NCI-H446 treated with DMSO at 0.1 percent for 48 hours (cell line): ENCODE results near the gene FAM78A.

ENCODE experiments used
- DNase-seq: peaks from one replicate; lab custom pipeline; 2025; lab: John Stamatoyannopoulos, UW

Gene FAM78A, protein sequence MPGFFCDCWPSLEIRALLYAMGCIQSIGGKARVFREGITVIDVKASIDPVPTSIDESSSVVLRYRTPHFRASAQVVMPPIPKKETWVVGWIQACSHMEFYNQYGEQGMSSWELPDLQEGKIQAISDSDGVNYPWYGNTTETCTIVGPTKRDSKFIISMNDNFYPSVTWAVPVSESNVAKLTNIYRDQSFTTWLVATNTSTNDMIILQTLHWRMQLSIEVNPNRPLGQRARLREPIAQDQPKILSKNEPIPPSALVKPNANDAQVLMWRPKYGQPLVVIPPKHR

DNA sequence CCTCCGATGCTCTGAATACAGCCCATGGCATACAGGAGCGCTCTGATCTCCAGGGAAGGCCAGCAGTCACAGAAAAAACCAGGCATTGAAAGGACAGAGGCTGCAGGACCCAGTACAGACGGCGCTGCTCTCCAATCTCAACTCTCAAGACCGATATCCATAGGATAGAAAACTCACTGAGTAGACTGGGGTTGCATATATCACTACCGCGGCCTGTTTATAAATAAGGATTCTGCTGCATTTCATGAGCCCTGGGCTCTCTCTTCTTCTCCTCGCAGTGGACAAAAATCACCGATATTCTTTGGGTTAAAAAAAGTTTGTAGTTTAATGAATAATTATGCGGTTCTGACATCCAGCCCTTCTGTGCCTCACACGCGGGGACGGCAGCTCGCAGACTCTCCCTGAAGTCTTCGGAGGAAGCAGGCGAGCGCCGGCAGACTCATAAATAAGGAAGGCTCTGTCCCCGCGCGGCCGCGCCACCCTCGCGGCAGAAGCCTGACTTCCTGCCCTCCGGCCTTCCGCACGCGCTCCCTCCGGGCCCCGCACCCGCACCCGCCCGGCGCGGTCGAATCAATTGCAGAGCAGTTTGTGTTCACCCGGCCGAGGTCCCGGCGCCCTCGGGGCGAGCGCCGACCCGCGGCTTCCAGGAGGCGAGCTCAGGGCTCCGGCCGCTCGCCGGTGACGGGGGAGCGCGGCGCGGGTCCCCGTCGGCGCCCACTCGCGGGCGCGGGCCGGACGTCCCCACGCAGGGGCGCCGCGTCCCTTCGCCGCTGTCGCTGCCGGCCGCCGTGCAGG lies at the start of gene FAM78A:
TSS of gene FAM78A (minus strand) at position 417 of the 795 bp plus-strand sequence. CDS start at position 86, 331 bp downstream.
- DNase-seq: no peak

DNA sequence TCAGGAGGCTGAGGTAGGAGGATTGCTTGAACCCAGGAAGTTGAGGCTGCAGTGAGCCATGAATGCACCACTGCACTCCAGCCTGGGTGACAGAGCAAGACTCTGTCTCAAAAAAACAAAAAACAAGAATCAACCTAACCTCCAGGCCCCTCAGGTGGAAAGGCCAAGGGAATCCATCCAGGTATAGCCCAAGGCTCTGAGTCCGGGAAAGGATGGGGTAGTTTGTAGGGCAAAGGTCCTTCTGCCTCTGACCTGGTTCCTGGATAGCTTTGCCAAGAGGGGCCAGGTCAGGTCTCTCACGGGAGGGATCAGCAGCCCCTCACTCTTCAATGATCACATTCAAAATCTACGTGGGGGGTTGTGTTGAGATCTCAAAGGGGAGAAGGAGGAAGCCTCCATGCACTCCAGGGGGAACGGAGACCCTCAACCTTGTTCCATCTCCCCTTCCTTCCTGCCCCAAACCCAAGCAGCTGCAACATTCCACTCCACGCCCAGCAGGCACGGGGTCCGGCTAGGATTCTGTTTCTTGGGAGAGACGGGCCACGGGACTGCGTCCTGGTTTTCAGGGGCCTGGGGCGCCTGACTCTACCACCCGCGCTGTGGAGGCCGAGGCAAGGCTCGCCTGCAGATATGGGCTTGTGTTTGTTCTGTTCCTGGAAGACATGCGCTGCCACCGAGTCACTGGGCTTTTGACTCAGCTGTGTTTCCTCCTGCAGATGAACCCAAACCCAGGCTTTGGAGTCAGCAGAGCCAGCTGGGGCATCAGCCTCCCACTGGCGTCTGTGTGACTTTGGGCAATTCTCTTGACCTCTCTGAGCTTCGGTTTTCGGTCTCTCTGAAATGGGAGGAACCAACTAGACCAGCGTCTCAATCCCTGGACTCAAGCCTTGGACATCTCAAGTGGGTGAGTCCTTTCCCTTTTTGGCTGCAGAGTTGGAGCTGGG lies 48.7 kb upstream of the FAM78A start:
- no peak for DNase-seq

DNA sequence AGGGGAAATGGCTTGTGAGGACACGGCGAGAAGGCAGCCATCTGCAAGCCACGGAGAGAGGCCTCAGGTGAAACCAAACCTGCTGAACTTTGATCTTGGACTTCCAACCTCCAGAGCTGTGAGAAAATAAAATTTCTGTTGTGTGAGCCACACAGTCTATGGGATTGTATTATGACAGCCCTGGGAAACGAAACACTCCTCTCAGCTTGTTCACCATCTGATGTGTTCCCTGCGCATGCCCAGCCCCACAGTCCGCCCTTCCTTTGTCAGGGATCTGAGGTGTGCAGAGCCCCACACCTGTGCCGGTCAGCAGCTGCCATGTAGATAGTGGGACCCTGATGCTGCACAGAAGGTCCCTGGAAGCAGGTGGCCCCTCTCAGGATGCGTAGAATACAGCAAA lies 47.3 kb upstream of the FAM78A start:
- no peak for DNase-seq

DNA sequence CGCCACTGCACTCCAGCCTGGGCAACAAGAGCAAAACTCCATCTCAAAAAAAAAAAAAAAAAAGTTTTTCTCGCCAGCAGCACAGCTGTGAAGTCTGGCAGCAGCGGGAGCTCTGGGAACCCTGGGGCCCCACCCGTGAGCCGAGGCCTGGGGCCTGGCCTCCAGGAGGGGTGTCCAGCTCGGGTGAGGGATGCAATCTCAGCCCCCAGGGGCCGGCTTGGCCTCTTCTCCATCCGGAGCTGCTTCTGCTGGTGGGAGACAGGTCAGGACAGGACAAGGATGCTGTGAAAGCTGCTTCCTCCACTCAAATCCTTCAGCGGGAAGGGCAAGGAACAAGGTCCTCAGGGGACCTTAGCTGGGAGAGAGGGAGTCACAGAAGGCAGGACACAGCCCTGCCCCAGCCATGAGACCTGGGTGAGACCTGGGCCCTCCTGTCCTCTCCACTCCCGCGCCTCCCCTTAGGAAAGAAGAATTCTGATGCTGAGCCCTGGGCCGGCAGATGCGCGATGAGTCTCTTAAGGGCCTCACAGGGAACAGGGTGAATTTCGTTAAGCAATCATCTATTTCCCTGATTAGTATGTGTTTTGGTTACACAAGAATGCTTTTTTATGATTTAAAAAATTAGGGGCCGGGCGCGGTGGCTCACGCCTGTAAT lies 43.8 kb upstream of the FAM78A start:
- DNase-seq: no peak

DNA sequence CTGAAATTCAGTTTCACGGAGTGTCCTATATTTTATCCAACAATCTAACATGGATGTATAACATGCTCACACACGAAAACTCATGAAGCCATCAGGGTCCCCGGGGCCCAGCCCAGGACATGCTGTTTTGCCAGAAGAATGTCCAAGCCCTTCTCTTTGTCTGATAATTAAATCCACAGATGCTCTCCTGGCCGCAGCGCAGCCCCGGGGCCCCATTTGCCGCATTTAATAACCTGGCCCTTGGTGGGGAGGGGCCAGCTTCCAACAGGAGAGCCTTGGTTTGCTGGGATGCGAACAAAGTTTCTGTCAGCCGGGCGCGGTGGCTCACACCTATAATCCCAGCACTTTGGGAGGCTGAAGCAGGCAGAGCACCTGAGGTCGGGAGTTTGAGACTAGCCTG lies 43.2 kb upstream of the FAM78A start:
- no peak for DNase-seq

DNA sequence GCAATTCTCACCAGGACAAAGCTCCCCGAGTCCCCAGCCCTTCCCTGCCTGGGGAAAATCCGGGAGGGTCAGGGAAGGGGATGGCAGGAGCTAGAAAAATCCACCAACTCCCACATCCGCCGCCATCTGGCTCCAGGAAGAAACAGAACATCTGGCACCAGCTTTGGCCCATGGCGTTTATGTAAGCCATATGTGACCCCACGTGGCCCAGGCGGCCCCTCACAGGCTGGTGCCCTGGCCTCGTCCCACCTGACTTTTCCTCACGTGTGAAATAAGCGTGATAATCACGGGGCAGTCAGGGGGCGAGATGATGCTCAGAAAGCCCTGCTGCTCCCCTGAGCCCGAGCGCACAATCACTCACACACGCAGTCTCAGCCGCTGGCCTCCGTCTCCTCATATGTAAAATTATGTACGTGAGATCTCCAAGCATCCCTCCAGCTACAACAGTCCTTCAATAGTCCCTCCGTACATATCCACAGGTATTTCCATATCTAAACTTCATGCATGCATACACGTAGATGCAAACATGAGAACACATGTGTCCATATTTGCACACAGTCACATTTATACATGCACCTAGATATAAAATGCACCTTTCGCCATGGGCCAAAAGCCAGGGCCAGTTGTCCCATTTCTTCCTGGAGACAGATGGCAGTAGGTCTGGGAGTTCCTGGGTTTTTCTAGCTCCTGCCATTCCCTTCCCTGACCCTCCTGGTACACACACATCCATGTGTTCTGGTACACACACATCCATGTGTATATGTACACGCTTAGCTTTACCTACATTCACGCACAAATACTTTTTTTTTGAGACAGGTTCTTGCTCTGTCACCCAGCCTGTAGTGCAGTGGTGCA lies 42.1 kb upstream of the FAM78A start:
- no peak for DNase-seq

DNA sequence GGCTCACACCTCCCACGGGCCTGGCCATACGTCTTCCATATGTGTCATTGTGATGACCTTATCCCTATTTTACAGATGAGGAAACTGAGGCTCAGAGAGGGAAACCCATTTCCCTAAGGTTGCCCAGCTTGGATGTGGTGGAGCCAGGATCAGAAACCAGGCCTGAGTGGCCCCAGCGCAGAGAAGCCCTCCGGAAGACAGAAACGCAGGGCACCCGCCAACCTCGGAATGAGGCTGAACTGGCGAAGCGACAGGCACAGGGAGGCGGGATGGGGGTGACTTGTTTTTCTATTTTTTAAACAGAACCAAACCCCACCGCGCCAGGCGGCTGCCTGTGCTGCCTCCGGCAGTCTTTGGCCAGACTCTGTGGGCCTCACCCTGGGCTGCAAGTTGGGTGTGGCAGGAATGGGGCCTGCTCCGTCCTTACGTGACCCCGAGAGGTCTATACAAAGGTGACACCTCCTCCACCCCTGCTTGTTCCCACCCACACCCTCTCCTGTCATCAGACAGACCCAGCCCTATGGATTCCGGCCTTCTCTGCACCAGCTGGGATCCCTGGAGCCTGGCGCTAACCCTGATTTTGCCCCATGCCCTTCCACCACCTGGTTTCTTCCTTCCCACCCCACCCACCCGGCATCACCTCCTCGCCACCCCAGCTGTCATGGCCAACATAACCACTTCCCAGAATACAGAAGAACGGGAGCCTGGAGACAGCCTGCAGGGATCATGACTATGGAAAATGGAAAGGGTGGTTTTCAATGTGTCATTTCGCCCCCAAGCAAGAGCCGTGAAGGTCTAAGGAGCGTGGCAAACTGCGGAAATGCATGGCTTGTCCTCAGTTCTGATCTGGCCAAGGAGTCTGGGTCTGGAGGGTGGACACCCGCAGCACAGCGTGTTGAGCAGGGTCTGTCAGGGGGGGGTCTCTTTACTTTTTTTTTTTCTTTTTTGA lies 36.8 kb upstream of the FAM78A start:
- no peak for DNase-seq

DNA sequence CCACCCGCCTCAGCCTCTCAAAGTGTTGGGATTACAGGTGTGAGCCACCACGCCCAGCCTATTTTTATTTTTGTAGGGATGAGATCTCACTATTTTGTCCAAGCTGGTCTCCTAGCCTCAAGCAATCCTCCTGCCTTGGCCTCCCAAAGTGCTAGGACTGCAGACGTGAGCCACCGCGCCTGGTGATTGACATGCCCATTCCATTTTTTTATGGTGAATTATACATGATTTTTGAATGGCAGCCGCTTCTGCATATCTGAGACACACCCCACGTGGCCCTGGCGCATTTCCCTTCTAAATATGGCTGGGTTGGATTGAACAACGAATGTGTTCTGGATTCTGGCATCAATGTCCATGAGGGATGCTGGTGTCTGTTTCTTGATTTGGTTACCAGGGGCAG lies 35.9 kb upstream of the FAM78A start:
- no peak for DNase-seq

DNA sequence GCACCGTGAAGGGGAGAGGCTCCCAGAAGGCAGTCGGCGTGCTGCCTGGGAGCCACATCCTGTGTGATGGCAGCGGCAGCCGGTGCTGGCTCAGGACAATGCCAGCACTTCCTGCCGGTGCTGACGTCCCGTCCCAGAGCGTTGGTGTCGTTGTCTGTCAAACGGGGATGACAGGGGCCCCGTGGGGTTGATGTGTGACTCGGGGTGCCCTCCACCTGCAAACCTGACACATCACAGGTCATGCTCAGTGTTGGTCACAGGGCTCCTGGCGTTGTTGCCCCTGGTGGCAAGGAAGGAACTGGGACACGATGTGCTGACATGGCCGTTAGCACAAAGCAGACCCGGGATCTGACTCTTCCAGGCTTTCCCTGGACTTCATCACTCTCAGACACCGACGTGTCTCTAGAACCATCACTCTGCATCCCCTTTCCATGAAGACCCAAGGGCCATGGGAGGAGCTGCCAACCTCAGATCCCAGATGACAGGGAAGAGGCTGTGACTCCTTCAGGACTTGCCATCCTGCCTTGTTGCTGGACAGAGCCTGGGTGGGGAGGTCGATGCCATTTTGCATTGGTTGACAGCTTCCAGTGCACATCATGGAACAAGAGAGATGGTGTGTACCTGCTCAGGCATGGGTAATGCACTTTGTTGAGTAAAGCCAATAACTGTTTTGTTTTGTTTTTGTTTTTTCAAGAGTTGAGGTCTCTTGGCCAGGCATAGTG lies 34.7 kb upstream of the FAM78A start:
- no peak for DNase-seq

DNA sequence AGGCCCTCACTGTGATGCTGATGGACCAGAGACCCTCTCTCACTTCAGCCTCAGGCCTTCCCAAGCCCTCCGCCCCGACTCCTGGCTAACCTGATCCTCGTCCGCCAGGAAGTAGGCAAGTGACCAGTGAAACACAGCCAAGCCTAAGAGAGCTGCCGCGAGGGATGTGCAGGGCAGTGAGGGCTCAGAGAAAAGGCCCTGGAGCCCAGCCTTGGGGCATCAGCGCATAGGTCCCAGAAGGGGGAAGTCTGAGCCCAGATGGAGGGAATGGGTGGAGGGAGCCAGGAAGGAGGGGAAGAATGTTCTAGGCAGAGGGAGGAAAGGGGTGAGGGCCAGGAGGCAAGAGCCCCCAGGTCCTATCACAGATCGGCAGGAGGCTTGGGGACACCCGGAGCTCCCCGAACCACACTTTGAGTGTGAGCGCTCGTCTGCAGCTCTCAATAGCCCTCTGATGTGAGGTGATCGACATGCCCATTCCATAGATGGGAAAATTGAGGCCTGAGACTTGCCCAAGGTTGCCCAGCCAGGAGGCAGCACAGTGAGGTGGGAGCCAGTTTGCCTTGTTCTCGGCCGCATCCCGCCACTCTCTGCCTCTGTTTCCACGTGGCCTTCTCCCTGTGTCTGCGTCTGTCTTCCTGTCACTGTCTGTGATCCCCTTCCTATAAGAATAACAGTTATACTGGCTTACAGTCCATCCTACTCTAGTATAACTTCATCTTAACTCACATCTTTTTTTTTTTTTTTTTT lies 33.4 kb upstream of the FAM78A start:
- no peak for DNase-seq

DNA sequence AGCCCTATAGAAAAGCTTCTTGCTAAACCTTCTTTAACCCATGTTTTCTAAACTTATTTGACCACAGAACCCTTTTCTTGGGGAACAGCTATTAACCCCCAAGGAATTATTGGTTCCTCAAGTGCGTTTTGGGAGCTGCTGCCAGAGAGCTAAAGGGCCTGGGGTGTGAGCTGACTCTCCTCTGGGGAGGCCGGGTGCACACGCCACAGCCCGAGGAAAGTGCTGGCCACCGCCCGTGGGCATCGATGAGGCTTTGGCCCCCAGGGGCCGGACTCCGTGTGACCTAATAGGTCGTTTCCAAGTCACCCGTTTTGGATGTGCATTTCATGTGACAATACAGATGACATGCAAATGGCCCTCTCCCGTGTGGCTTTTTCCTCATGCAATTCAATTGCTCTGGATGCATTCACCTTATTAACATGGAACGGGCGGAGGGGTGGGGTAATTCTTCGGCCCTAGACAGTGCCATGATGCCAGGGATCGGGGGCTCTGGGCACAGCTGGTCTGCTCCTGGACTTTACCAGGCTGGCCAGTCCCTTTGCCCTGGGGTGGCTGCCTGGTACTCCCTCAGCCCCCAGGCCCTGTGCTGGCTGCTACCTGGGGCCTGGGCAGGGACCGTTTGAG lies 32.7 kb upstream of the FAM78A start:
- no peak for DNase-seq

DNA sequence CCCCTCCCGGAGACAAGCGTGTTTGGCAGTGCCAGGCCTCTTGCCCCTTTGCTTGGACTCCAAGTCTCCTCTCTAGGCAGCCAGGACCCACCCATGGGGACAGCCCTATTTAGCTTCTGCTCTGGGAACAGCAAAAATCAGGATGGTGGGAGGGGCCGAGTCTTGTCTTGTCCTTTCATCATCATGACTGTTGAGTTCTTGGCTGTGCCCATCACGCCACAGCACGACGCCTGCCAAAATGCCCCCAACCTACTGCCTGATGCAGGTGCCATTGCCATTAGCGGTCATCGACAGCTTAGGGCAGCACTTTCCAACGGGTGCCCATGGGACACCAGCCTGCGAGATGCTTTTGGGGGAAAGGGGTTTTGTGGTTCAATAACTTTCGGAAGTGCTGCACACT lies 32.1 kb upstream of the FAM78A start:
- DNase-seq: no peak

DNA sequence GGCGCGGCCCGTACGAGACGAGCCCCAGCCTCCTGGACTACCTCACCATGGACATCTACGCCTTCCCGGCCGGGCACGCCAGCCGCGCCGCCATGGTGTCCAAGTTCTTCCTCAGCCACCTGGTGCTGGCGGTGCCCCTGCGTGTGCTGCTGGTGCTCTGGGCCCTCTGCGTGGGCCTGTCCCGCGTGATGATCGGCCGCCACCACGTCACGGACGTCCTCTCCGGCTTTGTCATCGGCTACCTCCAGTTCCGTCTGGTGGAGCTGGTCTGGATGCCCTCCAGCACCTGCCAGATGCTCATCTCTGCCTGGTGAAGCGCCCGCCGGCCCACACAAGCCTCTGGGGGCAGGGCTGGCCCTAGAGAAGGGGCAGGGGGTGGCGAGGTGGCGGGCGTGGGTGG lies 31.7 kb upstream of the FAM78A start:
- no peak for DNase-seq

DNA sequence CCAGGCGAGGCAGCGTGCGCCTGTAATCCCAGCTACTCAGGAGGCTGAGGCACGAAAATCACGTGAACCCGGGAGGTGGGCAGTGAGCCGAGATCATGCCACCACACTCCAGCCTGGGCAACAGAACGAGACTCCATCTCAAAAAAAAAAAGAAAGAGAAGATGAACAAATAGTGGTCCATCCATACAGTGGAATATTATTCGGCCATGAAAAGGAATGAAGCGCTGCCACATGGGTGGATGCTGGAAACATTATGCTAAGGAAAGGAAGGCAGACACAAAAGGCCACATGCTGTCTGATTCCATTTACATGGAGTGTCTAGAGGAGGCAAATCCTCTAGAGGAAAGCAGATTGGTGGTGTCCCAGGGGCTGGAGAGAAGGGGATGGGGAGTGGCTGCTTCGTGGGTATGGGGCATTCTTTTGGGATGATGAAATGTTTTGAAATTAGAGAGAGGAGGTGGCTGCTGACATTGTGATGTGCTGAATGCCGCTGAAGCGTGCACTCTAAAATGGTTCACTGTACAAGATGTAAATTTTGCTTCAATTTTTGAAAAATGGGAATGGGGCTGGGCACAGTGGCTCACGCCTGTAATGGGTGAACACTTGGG lies 30.2 kb upstream of the FAM78A start:
- DNase-seq: no peak

DNA sequence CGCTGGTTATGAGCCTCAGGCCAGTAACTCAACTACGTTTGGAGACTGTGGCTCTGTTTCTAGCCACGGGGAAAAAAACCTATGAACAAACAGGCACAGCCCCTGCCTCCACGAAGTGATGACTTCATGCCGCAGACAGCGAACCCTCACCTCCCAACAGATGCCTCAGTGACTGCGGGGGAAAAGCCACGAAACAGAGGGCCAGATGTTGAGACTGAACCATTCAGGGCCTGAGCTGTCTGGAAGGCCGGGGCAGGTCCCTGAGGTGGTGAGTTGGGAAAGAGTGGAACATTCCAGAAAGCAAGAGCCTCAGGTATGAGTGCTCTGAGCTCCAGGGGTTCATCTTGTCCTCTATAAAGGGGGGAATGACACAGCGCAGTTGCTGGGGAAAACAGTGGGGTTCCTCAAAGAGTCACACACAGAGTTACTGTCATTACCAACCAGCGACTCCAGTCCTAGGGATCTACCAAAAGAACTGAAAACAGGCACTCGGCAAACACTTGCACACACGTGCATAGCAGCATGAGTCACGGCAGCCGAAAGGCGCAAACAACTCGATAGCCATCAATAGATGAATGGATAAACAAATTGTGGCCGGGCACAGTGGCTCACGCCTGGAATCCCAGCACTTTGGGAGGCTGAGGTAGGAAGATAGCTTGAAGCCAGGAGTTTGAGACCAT lies 28.5 kb upstream of the FAM78A start:
- DNase-seq: no peak

DNA sequence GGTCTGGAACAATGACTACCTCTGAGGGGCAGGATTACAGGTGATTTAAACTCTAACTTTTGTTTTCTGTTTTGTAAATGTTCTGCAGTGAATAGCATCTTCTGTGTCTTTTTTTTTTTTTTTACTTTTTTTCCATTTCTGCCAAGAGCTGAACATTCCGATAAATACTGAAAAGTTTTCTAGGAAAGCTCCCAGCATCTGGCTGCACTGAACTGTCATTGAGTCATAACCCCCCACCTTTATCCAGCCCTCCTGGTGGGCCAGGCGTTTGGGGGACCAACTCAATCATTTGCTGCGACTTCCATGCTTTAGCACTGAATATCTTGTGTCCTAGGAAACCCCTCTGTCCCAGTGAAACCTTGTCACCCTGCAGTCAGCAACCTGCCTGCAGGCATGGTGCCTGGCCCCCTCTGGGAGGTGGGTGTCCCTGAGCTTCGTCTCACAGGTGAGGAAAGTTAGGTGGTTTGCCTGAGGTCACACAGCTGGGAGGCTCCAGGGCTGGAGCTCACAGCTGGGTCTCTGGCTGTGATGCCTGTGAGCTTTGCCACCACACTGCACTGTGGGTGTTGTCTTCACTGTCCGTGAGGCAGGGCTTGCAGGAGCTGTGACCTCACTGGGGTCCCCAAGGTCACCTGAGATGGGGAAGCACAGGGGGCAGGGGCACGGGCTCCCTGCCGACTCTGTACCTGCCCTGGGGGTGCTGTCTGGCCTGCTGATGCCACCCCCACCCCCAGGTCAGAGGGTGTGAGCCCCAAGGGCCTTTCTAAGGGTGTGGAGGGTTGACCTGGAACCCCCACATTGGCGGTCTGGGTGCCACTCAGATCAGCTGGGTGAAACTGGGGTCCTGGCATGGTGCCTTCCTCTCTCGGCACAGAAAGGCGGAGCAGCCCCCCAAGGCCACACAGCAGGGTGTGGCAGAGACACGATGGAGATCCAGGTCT lies 27.3 kb upstream of the FAM78A start:
- DNase-seq: no peak
